GM12878 (cell line): ENCODE data around the gene CLIC6. TPM values are rescaled to one million over a fixed set of nuclear protein-coding genes. Genes with fewer than 3 reads are reported as not detected.

Experiments
- ATAC-seq: fragments of 200-7000 bp; cut with Tn5 transposase; 3 replicates; pipeline ENCODE4 v1.9.1; 2020; ENCODE audit warnings: mild to moderate bottlenecking, moderate library complexity
- BruUV-seq: library from RNA; stranded (reverse); fragments of 400-500 nt; replicated peaks from 2 replicates; lab custom pipeline; 2021; lab: Mats Ljungman, UMichigan
- CTCF ChIA-PET: fragments of 300-600 bp; sonication (Branson Sonifier 250); formaldehyde crosslinking; extraction: SDS; loops from one replicate; lab custom pipeline; 2021; ENCODE audit warnings: inconsistent platforms; lab: Yijun Ruan, JAX
- POLR2A ChIA-PET: fragments of 350-600 bp; formaldehyde crosslinking; extraction: SDS; loops from one replicate; lab custom pipeline; 2021; ENCODE audit warnings: inconsistent platforms; lab: Charles Lee
- RAD21 ChIA-PET: fragments of 300-600 bp; sonication (Branson Sonifier 250); formaldehyde crosslinking; loops from one replicate; lab custom pipeline; 2023; ENCODE audit warnings: antibody characterized with exemption; ENCODE audit not compliant: unreplicated experiment; lab: Charles Lee
- SMC1A ChIA-PET: fragments of 300-600 bp; sonication (Branson Sonifier 250); formaldehyde crosslinking; loops from one replicate; lab custom pipeline; 2023; ENCODE audit not compliant: unreplicated experiment, uncharacterized antibody; lab: Charles Lee
- DNase-seq: peaks from one replicate; pipeline ENCODE4 v3.0.0-alpha.2; 2011; ENCODE audit warnings: low read depth, low spot score
- FAIRE-seq: peaks from 3 replicates; lab custom pipeline; 2011; peaks lifted over from hg19 to GRCh38; lab: Jason Lieb, UNC
- H2AFZ ChIP-seq: 2 replicates; pipeline ENCODE4 v1.6.0; 2011; ENCODE audit warnings: low read depth, low read length, control low read depth; ENCODE audit not compliant: control insufficient read depth
- H3K27ac ChIP-seq: 2 replicates; pipeline ENCODE4 v1.5.1; 2011; ENCODE audit warnings: control low read depth; ENCODE audit not compliant: control insufficient read depth, insufficient read depth
- H3K27me3 ChIP-seq, 2 experiments: replicated peaks in 1 of 2; 2 replicates each; pipeline versions ENCODE4 v1.6.0 to v1.6.1; 2011; ENCODE audit warnings: low read length in 1 of 2; ENCODE audit not compliant: control insufficient read depth in 2 of 2, insufficient read depth in 2 of 2
- H3K36me3 ChIP-seq, 2 experiments: 2 replicates each; pipeline ENCODE4 v1.5.1; 2011; ENCODE audit warnings: low read length in 1 of 2; ENCODE audit not compliant: control insufficient read depth in 2 of 2, insufficient read depth in 2 of 2
- H3K4me1 ChIP-seq: 2 replicates; pipeline ENCODE4 v1.6.1; 2011; ENCODE audit warnings: mild to moderate bottlenecking, low read length, moderate library complexity, mixed read lengths; ENCODE audit not compliant: control insufficient read depth, insufficient read depth
- H3K4me2 ChIP-seq: 2 replicates; pipeline ENCODE4 v1.6.0; 2011; ENCODE audit warnings: control low read depth; ENCODE audit not compliant: control insufficient read depth, insufficient read depth
- H3K4me3 ChIP-seq: fragments of 200-600 bp; sonication (generic); 2 replicates; pipeline ENCODE4 v1.5.1; 2016
- H3K79me2 ChIP-seq: 2 replicates; pipeline ENCODE4 v1.6.0; 2011; ENCODE audit warnings: low read length; ENCODE audit not compliant: control insufficient read depth, insufficient read depth
- H3K9ac ChIP-seq: 2 replicates; pipeline ENCODE4 v1.8.0; 2011; ENCODE audit warnings: low read length, control low read depth, mixed read lengths; ENCODE audit not compliant: control insufficient read depth, insufficient read depth
- H3K9me3 ChIP-seq: replicated peaks from 3 replicates; pipeline ENCODE4 v1.5.1; 2011; ENCODE audit warnings: mild to moderate bottlenecking, low read length; ENCODE audit not compliant: control insufficient read depth, insufficient read depth
- H4K20me1 ChIP-seq: 2 replicates; pipeline ENCODE4 v1.6.0; 2011; ENCODE audit not compliant: control insufficient read depth, insufficient read depth
- ATF7 ChIP-seq: fragments of 450-650 bp; IDR thresholded peaks from 2 replicates; pipeline ENCODE4 v1.6.1; 2016; ENCODE audit warnings: low read depth, mild to moderate bottlenecking
- IRF5 ChIP-seq: fragments of 450-650 bp; IDR thresholded peaks from 2 replicates; pipeline ENCODE4 v1.6.1; 2017; ENCODE audit warnings: borderline replicate concordance
- KLF5 ChIP-seq: fragments of 450-650 bp; IDR thresholded peaks from 2 replicates; pipeline ENCODE4 v1.6.1; 2014; ENCODE audit warnings: mild to moderate bottlenecking; ENCODE audit not compliant: partially characterized antibody
- NFYB ChIP-seq: IDR thresholded peaks from 2 replicates; pipeline ENCODE4 v1.6.1; 2011; ENCODE audit warnings: low read depth, mild to moderate bottlenecking, low read length, improper control_type of control experiment, moderate library complexity; ENCODE audit not compliant: insufficient read depth
- PBX3 ChIP-seq: IDR thresholded peaks from 2 replicates; pipeline ENCODE4 v1.6.1; 2011; ENCODE audit warnings: mild to moderate bottlenecking, low read depth, low read length, moderate library complexity; ENCODE audit not compliant: insufficient replicate concordance
- POU2F2 ChIP-seq: IDR thresholded peaks from 3 replicates; pipeline ENCODE4 v1.6.1; 2011; ENCODE audit warnings: low read depth, mild to moderate bottlenecking, low read length, borderline replicate concordance
- RAD51 ChIP-seq: fragments of 450-650 bp; IDR thresholded peaks from 2 replicates; pipeline ENCODE4 v1.6.1; 2016; ENCODE audit warnings: moderate library complexity, mild to moderate bottlenecking, inconsistent platforms
- ZNF24 ChIP-seq: fragments of 450-650 bp; IDR thresholded peaks from 2 replicates; pipeline ENCODE4 v1.6.1; 2017; ENCODE audit warnings: antibody characterized with exemption, mild to moderate bottlenecking
- WGBS: methylation state at CpG from one replicate; pipeline ENCODE4 v1.1.6; 2016; ENCODE audit warnings: low lambda C conversion rate; ENCODE audit not compliant: insufficient replicate concordance, insufficient coverage; ENCODE audit errors: missing lambda C conversion rate; 5-methylcytosine and 5-hydroxymethylcytosine counted together
- in situ Hi-C: fragments of 300-500 bp; cut with MboI; formaldehyde crosslinking; loops from 9 replicates; pipeline ENCODE4 v1.14.3; 2018; ENCODE audit warnings: mixed read lengths
- intact Hi-C: fragments of 100-400 bp; cut with micrococcal nuclease; formaldehyde crosslinking; loops from one replicate; pipeline ENCODE4 v1.14.2; 2022; ENCODE audit not compliant: unreplicated experiment
- polyA plus RNA-seq, 11 experiments: library from polyadenylated mRNA; depleted of rRNA in 4 of 11; unstranded in 6 of 11; stranded (reverse) in 5 of 11; fragments of >200 nt; fragmentation: Nextera tagmentation in 4 of 11; fragmentation: Illumina TruSeq in 1 of 11; extraction: Ambion mirVana in 4 of 11; extraction: Trizol in 1 of 11; gene quantifications; 1 replicate in 1 of 11; 2 replicates in 10 of 11; pipeline versions ENCODE4 v1.2.1 to v1.2.3, GENCODE V29; 2011 to 2016; ENCODE audit warnings: inconsistent platforms in 2 of 11, missing spikeins in 2 of 11, low read depth in 1 of 11
- total RNA-seq, 4 experiments: library from RNA; depleted of rRNA in 3 of 4; stranded (reverse); fragments of >200 nt in 3 of 4; fragmentation: Illumina TruSeq in 1 of 4; extraction: Trizol in 1 of 4; gene quantifications; 2 replicates each; pipeline versions ENCODE4 v1.2.1 to v1.2.3, GENCODE V29; 2013 to 2021

CLIC6 gene
- total and polyA plus RNA-seq, 10 of the 15 experiments (the other 5 are each of a cell fraction or from before 2014, with no cell fraction given), result 5.7 to 34.1 (median 11.2) TPM

DNA sequence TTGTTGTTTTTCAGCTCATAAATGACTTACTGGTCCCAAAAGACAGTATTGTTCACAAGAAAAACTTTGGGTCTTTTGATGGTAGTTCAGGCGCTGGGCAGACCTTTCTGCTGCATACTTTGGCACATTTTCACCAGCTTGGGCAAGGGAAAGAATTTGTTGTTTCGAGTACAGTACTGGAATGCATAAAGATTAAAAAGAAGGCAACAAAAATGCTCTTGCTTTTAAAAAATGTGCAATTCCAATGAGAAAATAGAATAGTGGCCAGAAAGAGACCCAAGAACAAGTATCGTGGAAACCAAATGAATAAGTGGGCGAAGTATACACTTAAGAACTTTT is 56.0 kb downstream of the CLIC6 start:
- POLR2A ChIA-PET, result no interaction called here
- CTCF ChIA-PET, result interaction anchor here (1.5 kb wide), 1 partner anchor 1303 kb away, joined by 4 read pairs; no protein-coding TSS in a partner anchor
- Histone ChIP-seq H2AFZ (no peak overlapping the region), H3K4me3 (no peak overlapping the region), H3K27ac (no peak overlapping the region), H3K36me3 (no peaks in the 10 kb centered on the region), H4K20me1 (no peaks in the 10 kb centered on the region), H3K79me2 (no peaks in the 10 kb centered on the region), H3K4me2 (no peak overlapping the region), H3K27me3 (no peaks in the 10 kb centered on the region), H3K4me1 (no peaks in the 10 kb centered on the region), H3K9ac (no peak overlapping the region), H3K9me3 (no peaks in the 10 kb centered on the region)
- intact Hi-C loops, result no loop called here
- TF ChIP-seq PBX3, result no peak
- no peak for TF ChIP-seq POU2F2
- TF ChIP-seq ATF7, result no peak
- no peak for TF ChIP-seq KLF5
- no peak for TF ChIP-seq ZNF24
- TF ChIP-seq NFYB, result no peak
- no peak for TF ChIP-seq IRF5
- no peak for TF ChIP-seq RAD51
- FAIRE-seq (no peak), DNase-seq (no peak), ATAC-seq (no peak)
- RAD21 ChIA-PET, result no interaction called here
- in situ Hi-C loops, result no loop called here
- WGBS, result 79% methylated on average over 4 of the region's 4 CpGs
- SMC1A ChIA-PET, result interaction anchor here (1.0 kb wide), 1 partner anchor 313 kb away, joined by 3 read pairs; no protein-coding TSS in a partner anchor
- BruUV-seq, result no TSS peak
